WI38 (cell line): ENCODE data around the gene MDFIC.

Source experiments
- H3K4me3 ChIP-seq: 2 replicates; pipeline ENCODE4 v1.5.1; 2011; ENCODE audit warnings: low read depth, mild to moderate bottlenecking, control low read depth, low read length
- TF ChIP-seq, protein P1 (sequence below): IDR thresholded peaks from 2 replicates; pipeline ENCODE4 v1.5.1; 2012; ENCODE audit warnings: low read depth, mild to moderate bottlenecking, control low read depth, low read length

Gene MDFIC

DNA sequence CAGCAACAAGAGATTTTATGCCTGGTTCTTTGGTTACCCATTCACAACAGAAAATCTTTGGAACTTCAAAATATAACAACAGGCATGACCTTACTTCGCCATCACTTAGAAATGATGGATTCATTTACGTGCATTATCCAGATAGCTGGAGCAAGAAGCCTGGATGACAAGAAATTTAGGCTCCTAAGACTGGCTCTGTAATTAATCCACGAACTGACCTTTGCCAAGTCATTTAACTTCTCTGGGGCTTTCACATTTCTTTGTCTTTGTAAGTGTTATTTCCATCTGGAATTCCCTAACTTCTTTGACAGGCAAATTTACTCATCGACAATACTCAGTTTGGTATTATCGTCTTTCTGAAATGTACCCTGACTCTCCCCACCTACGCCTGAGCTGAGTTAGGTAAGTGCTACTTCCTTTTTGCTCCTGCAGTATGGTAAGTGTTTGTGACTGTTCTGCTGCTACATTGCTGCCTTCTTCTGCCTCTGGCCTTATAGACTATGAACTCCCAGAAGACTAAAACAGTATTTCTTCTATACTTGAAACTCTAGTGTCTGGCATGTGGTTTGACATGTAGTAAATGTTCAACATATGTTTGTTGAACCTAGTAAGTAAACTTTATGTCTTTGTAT, 5.5 kb upstream of the MDFIC start:
- TF ChIP-seq, protein P1, sequence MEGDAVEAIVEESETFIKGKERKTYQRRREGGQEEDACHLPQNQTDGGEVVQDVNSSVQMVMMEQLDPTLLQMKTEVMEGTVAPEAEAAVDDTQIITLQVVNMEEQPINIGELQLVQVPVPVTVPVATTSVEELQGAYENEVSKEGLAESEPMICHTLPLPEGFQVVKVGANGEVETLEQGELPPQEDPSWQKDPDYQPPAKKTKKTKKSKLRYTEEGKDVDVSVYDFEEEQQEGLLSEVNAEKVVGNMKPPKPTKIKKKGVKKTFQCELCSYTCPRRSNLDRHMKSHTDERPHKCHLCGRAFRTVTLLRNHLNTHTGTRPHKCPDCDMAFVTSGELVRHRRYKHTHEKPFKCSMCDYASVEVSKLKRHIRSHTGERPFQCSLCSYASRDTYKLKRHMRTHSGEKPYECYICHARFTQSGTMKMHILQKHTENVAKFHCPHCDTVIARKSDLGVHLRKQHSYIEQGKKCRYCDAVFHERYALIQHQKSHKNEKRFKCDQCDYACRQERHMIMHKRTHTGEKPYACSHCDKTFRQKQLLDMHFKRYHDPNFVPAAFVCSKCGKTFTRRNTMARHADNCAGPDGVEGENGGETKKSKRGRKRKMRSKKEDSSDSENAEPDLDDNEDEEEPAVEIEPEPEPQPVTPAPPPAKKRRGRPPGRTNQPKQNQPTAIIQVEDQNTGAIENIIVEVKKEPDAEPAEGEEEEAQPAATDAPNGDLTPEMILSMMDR, result no peak
- H3K4me3 ChIP-seq, result no peak overlapping the region

DNA sequence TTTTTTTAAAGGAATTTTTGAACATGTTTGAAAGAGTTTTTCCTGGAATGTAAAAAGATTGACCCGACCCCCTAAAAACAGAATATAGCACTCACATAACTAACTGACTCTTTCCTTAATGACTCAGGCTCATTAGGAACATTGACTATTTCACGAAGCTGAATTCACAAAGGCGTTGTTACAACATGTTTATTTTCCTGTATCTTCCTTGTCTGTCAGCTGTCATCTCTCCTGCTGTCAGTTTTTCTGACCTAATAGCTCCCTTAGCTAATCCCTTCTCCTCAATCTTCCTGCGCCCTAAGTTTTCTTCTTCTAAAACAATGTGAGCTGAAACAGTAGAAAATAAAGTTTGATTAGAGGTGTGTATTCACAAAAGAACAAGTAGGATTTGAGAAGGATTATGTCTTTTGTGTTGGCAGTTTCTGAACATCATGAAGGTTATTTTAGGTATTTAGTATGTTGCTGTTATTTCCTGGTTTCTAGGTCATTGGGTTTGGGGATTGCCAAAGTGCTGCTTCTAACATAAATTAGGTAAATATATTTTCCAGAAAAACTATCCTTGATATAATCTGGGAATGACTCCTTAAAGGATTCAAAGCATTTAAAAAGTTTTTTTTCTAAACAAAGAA, 4.6 kb upstream of the MDFIC start:
- no peak overlapping the region for H3K4me3 ChIP-seq
- TF ChIP-seq, protein P1, result no peak

DNA sequence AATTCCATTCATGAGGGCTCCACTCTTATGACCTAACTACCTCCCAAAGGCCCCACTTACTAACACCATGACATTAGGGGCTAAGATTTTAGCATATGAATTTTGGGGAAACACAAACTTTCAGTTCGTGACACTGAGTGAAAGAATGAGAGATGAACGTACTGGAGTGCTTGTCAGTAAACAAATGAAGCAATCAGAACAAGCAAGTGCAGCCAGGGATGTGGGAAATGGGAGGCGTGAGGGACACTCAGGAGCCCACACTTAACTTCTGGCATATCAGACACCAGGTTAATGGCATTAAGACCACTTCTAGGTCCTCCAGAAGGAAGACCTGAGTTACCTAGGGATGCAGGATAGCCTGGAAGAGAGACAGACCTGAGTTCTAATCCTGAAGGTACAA, 2.3 kb upstream of the MDFIC start:
- TF ChIP-seq, protein P1, result no peak
- H3K4me3 ChIP-seq, result no peak overlapping the region

DNA sequence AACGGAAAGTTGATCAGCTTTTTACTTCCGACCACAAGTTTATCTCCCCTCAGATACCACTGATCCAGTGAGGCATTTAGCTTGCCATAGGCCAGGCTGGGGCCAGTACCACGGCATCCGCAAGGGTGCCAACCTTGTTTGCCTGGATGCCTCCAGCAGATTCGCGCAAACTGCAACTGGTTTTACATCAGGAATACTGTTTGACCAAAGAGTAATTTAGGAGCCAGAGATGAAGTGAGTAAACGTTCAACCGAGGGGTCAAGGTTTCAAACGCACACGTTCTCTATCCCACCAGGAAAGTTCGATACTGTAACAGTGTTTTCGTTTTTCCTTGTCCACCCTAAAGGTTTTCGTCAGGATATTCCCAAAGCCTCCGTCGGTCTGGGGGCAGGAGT, 266 bp upstream of the MDFIC start:
- H3K4me3 ChIP-seq, result peak overlapping the region; percentile 81
- TF ChIP-seq, protein P1, result no peak

DNA sequence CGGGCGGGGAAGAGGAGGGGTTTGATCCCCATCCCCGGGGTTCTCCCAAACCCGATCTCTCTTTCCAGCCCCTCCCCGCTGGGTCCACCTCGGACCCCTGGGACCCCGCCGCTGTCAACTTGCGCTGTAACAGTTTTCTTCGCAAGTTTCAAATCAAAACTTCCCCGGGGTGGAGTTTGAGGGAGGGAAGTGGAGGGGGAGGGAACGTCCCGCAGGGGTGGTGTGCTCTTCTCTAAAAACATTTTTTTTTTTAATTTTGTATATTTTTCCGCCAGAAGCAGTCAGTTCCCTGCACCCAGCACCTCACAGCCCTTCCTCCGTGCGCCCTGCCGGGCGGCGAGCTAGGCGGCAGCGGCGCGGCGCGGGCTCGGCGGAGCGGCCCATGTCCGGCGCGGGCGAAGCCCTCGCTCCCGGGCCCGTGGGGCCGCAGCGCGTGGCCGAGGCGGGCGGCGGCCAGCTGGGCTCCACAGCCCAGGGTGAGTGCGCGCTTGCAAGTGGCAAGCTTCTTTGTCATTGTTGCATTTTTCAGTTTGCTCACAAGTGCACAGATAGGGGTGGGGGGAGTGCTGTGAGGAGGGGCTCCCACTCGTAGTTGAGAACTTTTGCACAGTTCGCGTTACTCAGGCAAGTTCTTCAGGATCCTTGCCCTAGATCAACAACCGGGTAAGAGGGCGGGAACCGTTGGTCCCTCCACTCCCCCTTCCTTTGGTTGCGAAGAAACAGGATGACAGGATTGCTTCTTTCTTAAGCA, 933 bp downstream of the MDFIC start:
- TF ChIP-seq, protein P1, result no peak
- H3K4me3 ChIP-seq, result peak overlapping the region; percentile 81

DNA sequence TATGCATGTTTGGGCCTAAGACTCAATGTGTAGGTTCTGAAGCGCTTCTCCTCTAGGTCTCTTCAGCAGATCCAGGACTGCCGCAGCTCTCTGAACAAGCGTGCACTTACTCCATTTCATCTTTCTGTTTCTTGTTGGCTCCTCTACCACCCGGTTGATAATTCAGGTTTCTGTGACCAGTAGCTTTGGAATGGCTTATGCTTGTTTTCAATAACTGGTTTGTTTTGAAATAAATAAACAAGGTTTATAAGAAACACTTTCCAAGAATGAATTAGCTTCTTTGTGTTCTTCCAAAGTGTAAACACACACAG, 1.5 kb downstream of the MDFIC start:
- TF ChIP-seq, protein P1, result no peak
- peak overlapping the region; percentile 81 for H3K4me3 ChIP-seq
